H1 (cell line): Measurements from ENCODE around the gene MYOCD. TPM values are rescaled to one million over a fixed set of nuclear protein-coding genes. Genes with fewer than 3 reads are reported as not detected.

Experiments used
- CTCF ChIA-PET: fragments of 300-600 bp; sonication (Branson Sonifier 250); formaldehyde crosslinking; loops from one replicate; lab custom pipeline; 2021; ENCODE audit not compliant: partially characterized antibody; lab: Charles Lee
- POLR2A ChIA-PET: fragments of 300-600 bp; sonication (Branson Sonifier 250); formaldehyde crosslinking; loops from one replicate; lab custom pipeline; 2021; ENCODE audit warnings: inconsistent platforms; ENCODE audit not compliant: partially characterized antibody; lab: Charles Lee
- DNase-seq, 2 experiments: peaks; one replicate each; pipeline versions ENCODE4 v3.0.0 to v3.0.0-alpha.2; 2010 to 2022; ENCODE audit warnings: low spot score in 2 of 2, low read depth in 1 of 2, mixed read lengths in 1 of 2
- FAIRE-seq: peaks from 2 replicates; lab custom pipeline; 2011; peaks lifted over from hg19 to GRCh38; lab: Jason Lieb, UNC
- H2AFZ ChIP-seq: 2 replicates; pipeline ENCODE4 v1.8.1; 2012; ENCODE audit warnings: low read length, inconsistent platforms
- H2AK5ac ChIP-seq: 2 replicates; pipeline ENCODE4 v1.6.1; 2013; ENCODE audit warnings: low read depth, low read length
- H2BK120ac ChIP-seq: replicated peaks from 2 replicates; pipeline ENCODE3; 2013; ENCODE audit warnings: low read depth, low read length, inconsistent platforms
- H2BK12ac ChIP-seq: 2 replicates; pipeline ENCODE4 v1.6.1; 2013; ENCODE audit warnings: low read depth, low read length
- H2BK15ac ChIP-seq: 2 replicates; pipeline ENCODE4 v1.6.1; 2013; ENCODE audit warnings: low read length
- H2BK20ac ChIP-seq: 2 replicates; pipeline ENCODE4 v1.6.1; 2013; ENCODE audit warnings: low read length
- H2BK5ac ChIP-seq: 2 replicates; pipeline ENCODE4 v1.6.1; 2013; ENCODE audit warnings: low read depth, low read length
- H3K14ac ChIP-seq: 2 replicates; pipeline ENCODE4 v1.6.1; 2013; ENCODE audit warnings: inconsistent platforms; ENCODE audit not compliant: insufficient read length
- H3K18ac ChIP-seq: 2 replicates; pipeline ENCODE4 v1.6.1; 2013; ENCODE audit warnings: low read length; ENCODE audit errors: extremely low read depth
- H3K23ac ChIP-seq: 2 replicates; pipeline ENCODE4 v1.6.1; 2013; ENCODE audit warnings: inconsistent platforms; ENCODE audit not compliant: insufficient read length
- H3K23me2 ChIP-seq: 2 replicates; pipeline ENCODE4 v1.6.1; 2013; ENCODE audit warnings: low read depth, low read length
- H3K27ac ChIP-seq: 2 replicates; pipeline ENCODE4 v1.6.1; 2011; ENCODE audit warnings: low read depth, low read length, inconsistent platforms
- H3K27me3 ChIP-seq, 4 experiments: replicated peaks in 1 of 4; 1 replicate in 1 of 4; 2 replicates in 3 of 4; pipeline versions ENCODE4 v1.6.1 to v1.8.1; 2011 to 2013; ENCODE audit warnings: low read length in 3 of 4, mild to moderate bottlenecking in 3 of 4, inconsistent platforms in 2 of 4, mixed read lengths in 2 of 4, moderate library complexity in 1 of 4; ENCODE audit not compliant: control insufficient read depth in 3 of 4, insufficient read depth in 3 of 4; ENCODE audit errors: extremely low read depth in 1 of 4
- H3K36me3 ChIP-seq, 4 experiments: 2 replicates each; pipeline versions ENCODE4 v1.6.1 to v1.8.1; 2011 to 2013; ENCODE audit warnings: mild to moderate bottlenecking in 4 of 4, low read length in 3 of 4, moderate library complexity in 2 of 4, control low read depth in 1 of 4, inconsistent platforms in 1 of 4; ENCODE audit not compliant: insufficient read depth in 4 of 4, control insufficient read depth in 2 of 4
- H3K4ac ChIP-seq: replicated peaks from 2 replicates; pipeline ENCODE3; 2013; ENCODE audit warnings: low read length, low read depth, mixed read lengths, inconsistent platforms; ENCODE audit not compliant: insufficient read length
- H3K4me1 ChIP-seq, 4 experiments: replicated peaks in 1 of 4; 1 replicate in 1 of 4; 2 replicates in 3 of 4; pipeline versions ENCODE4 v1.6.1 to v1.8.1; 2011 to 2013; ENCODE audit warnings: low read length in 3 of 4, inconsistent platforms in 2 of 4, mixed read lengths in 1 of 4; ENCODE audit not compliant: insufficient read depth in 4 of 4, control insufficient read depth in 3 of 4
- H3K4me2 ChIP-seq, 2 experiments: 2 replicates each; pipeline versions ENCODE4 v1.6.1 to v1.8.1; 2011 to 2013; ENCODE audit warnings: low read depth in 2 of 2, low read length in 2 of 2, control low read depth in 1 of 2, inconsistent platforms in 1 of 2, mild to moderate bottlenecking in 1 of 2; ENCODE audit not compliant: insufficient read depth in 1 of 2
- H3K4me3 ChIP-seq, 4 experiments: fragments of 200-600, 300-600 bp in 1 of 4; sonication (generic), shearing (Covaris generic), sonication (Bioruptor Twin) in 1 of 4; 2 replicates each; pipeline versions ENCODE4 v1.5.1 to v1.8.1; 2011 to 2016; ENCODE audit warnings: low read length in 4 of 4, low read depth in 3 of 4, control low read depth in 2 of 4, inconsistent platforms in 2 of 4, mild to moderate bottlenecking in 2 of 4, mixed read lengths in 1 of 4, moderate library complexity in 1 of 4; ENCODE audit not compliant: insufficient read depth in 2 of 4; ENCODE audit errors: extremely low read depth in 1 of 4
- H3K56ac ChIP-seq: replicated peaks from 2 replicates; pipeline ENCODE3; 2013; ENCODE audit warnings: low read depth, mild to moderate bottlenecking, mixed read lengths, low read length, inconsistent platforms; ENCODE audit not compliant: insufficient read length
- H3K79me1 ChIP-seq: 2 replicates; pipeline ENCODE4 v1.6.1; 2013; ENCODE audit warnings: low read depth, low read length, control low read depth
- H3K79me2 ChIP-seq, 2 experiments: 2 replicates each; pipeline versions ENCODE4 v1.6.1 to v1.8.1; 2012 to 2013; ENCODE audit warnings: low read length in 2 of 2, mild to moderate bottlenecking in 2 of 2, inconsistent platforms in 1 of 2; ENCODE audit not compliant: insufficient read depth in 2 of 2, control insufficient read depth in 1 of 2
- H3K9ac ChIP-seq, 4 experiments: replicated peaks in 1 of 4; 1 replicate in 1 of 4; 2 replicates in 3 of 4; pipeline versions ENCODE4 v1.6.1 to v1.8.1; 2011 to 2013; ENCODE audit warnings: low read depth in 3 of 4, low read length in 3 of 4, control low read depth in 2 of 4, mild to moderate bottlenecking in 2 of 4, moderate library complexity in 2 of 4, inconsistent platforms in 1 of 4; ENCODE audit errors: extremely low read depth in 1 of 4
- H3K9me3 ChIP-seq, 2 experiments: 2 replicates each; pipeline versions ENCODE4 v1.6.1 to v1.8.1; 2012 to 2013; ENCODE audit warnings: mild to moderate bottlenecking in 2 of 2, moderate library complexity in 2 of 2, control low read depth in 1 of 2, inconsistent platforms in 1 of 2, low read depth in 1 of 2, low read length in 1 of 2, mixed read lengths in 1 of 2; ENCODE audit not compliant: insufficient read depth in 2 of 2
- H4K20me1 ChIP-seq, 2 experiments: replicated peaks in 1 of 2; 2 replicates each; pipeline versions ENCODE3 to v1.8.1; 2011 to 2013; ENCODE audit warnings: inconsistent platforms in 2 of 2, low read length in 2 of 2, mild to moderate bottlenecking in 1 of 2; ENCODE audit not compliant: insufficient read depth in 2 of 2, control insufficient read depth in 1 of 2
- H4K5ac ChIP-seq: 2 replicates; pipeline ENCODE4 v1.6.1; 2013; ENCODE audit warnings: low read length, low read depth, mixed read lengths, inconsistent platforms; ENCODE audit not compliant: insufficient read length
- H4K8ac ChIP-seq: 2 replicates; pipeline ENCODE4 v1.8.0; 2013; ENCODE audit warnings: mild to moderate bottlenecking, moderate library complexity, low read length, inconsistent platforms; ENCODE audit not compliant: insufficient read depth; ENCODE audit errors: extremely low read depth
- H4K91ac ChIP-seq: replicated peaks from 2 replicates; pipeline ENCODE3; 2013; ENCODE audit warnings: low read length, mixed read lengths, inconsistent platforms; ENCODE audit not compliant: insufficient read length
- BCL11A ChIP-seq, 2 experiments: IDR thresholded peaks; one replicate each; pipeline ENCODE4 v1.6.1; 2011; ENCODE audit warnings: low read depth in 2 of 2, low read length in 2 of 2, mild to moderate bottlenecking in 2 of 2
- CEBPB ChIP-seq: IDR thresholded peaks from 2 replicates; pipeline ENCODE4 v1.6.1; 2012; ENCODE audit warnings: low read depth, low read length
- CHD1 ChIP-seq: IDR thresholded peaks from 2 replicates; pipeline ENCODE4 v1.6.1; 2012; ENCODE audit warnings: low read depth, low read length, improper control_type of control experiment
- EZH2 ChIP-seq: fragments of 200-600 bp; sonication (generic); IDR thresholded peaks from 2 replicates; pipeline ENCODE4 v1.7.1; 2012; ENCODE audit warnings: low read depth, mild to moderate bottlenecking, moderate library complexity, low read length, inconsistent platforms; ENCODE audit not compliant: severe bottlenecking
- POU5F1 ChIP-seq: IDR thresholded peaks from 2 replicates; pipeline ENCODE4 v1.6.1; 2011; ENCODE audit warnings: low read depth, mild to moderate bottlenecking, low read length, moderate library complexity
- RNF2 ChIP-seq: fragments of 200-900, 300-1000 bp; sonication (generic); IDR thresholded peaks from 2 replicates; pipeline ENCODE4 v1.7.1; 2016; ENCODE audit warnings: borderline replicate concordance, low read depth, mild to moderate bottlenecking, antibody characterized with exemption, low read length; ENCODE audit not compliant: poor library complexity, severe bottlenecking; ENCODE audit errors: missing control alignments
- SP1 ChIP-seq: IDR thresholded peaks from 2 replicates; pipeline ENCODE4 v1.6.1; 2011; ENCODE audit warnings: low read depth, low read length
- SUZ12 ChIP-seq: fragments of 200-600 bp; sonication (generic); IDR thresholded peaks from 2 replicates; pipeline ENCODE4 v1.6.1; 2012; ENCODE audit warnings: mild to moderate bottlenecking, inconsistent platforms, low read length, moderate library complexity, mixed read lengths
- TEAD4 ChIP-seq: IDR thresholded peaks from 2 replicates; pipeline ENCODE4 v1.6.1; 2012; ENCODE audit warnings: low read depth, low read length, inconsistent platforms, mixed read lengths
- ZNF274 ChIP-seq: IDR thresholded peaks from 2 replicates; pipeline ENCODE4 v1.7.0; 2012; ENCODE audit warnings: low read length, borderline replicate concordance; ENCODE audit errors: extremely low read depth
- WGBS, 2 experiments: shearing (Covaris generic) in 1 of 2; methylation state at CpG; one replicate each; pipeline versions ENCODE4 v1.1.6 to v1.1.7; 2013 to 2015; ENCODE audit warnings: low lambda C conversion rate in 2 of 2, mixed read lengths in 2 of 2, inconsistent platforms in 1 of 2, low coverage in 1 of 2, missing lambda C conversion rate in 1 of 2; ENCODE audit not compliant: insufficient replicate concordance in 2 of 2, insufficient coverage in 1 of 2, insufficient read length in 1 of 2; ENCODE audit errors: extremely low coverage in 1 of 2, missing lambda C conversion rate in 1 of 2; 5-methylcytosine and 5-hydroxymethylcytosine counted together
- polyA plus RNA-seq, 7 experiments: library from polyadenylated mRNA; depleted of rRNA in 3 of 7; stranded (reverse) in 5 of 7; unstranded in 2 of 7; fragments of >200 nt in 5 of 7; fragments of 200-250 nt in 2 of 7; gene quantifications; 1 replicate in 5 of 7; 2 replicates in 1 of 7; 4 replicates in 1 of 7; pipeline versions ENCODE4 v1.2.1 to v1.2.3, GENCODE V29; 2011 to 2013; ENCODE audit warnings: missing spikeins in 2 of 7, mixed read lengths in 2 of 7
- total RNA-seq: library from RNA; stranded (reverse); fragmentation: NEBNext Ultra II Directional; extraction: Animal tissue kit (Norgen Biotek cat#: 25700); gene quantifications from 2 replicates; pipeline ENCODE4 v1.2.1, GENCODE V29; 2021

The MYOCD gene
- total and polyA plus RNA-seq, 2 of the 8 experiments (the other 6 are each of a cell fraction or from before 2014, with no cell fraction given) = 0.30 to 4.9 TPM

GRCh38 chr17:12734926-12735325 is 69.2 kb downstream of the MYOCD start:
- Histone ChIP-seq H3K36me3 (no peaks in the 10 kb centered on the region), H4K91ac (no peak overlapping the region), H2BK5ac (no peak overlapping the region), H2AK5ac (no peak overlapping the region), H3K4ac (no peak overlapping the region), H3K18ac (no peak overlapping the region), H3K9me3 (no peaks in the 10 kb centered on the region), H3K4me2 (no peak overlapping the region), H2BK15ac (no peak overlapping the region), H3K23me2 (peaks cover 2% of the 10 kb centered on the region; the same call in 1 of the 2 replicates), H2BK120ac (no peak overlapping the region), H3K27ac (no peak overlapping the region), H2BK20ac (no peak overlapping the region), H3K14ac (no peak overlapping the region), H3K4me1 (peaks cover 0 to 6% (median 5%) of the 10 kb centered on the region in 4 experiments; a peak in 6 of 7 replicates), H4K8ac (no peak overlapping the region), H4K5ac (no peak overlapping the region), H3K56ac (no peak overlapping the region), H2BK12ac (no peak overlapping the region), H4K20me1 (no peaks in the 10 kb centered on the region), H3K27me3 (no peaks in the 10 kb centered on the region), H3K79me2 (no peaks in the 10 kb centered on the region), H3K79me1 (no peaks in the 10 kb centered on the region), H3K9ac (no peak overlapping the region), H3K4me3 (no peak overlapping the region), H2AFZ (no peak overlapping the region), H3K23ac (no peak overlapping the region)
- TF ChIP-seq CEBPB = no peak
- TF ChIP-seq SP1 = no peak
- TF ChIP-seq POU5F1 = no peak
- TF ChIP-seq SUZ12 = no peak
- no peak for TF ChIP-seq ZNF274
- no peak for TF ChIP-seq BCL11A (IDR thresholded peaks at IDR 0.05; ENCODE audit: low read depth in 2 of 2, low read length in 2 of 2)
- TF ChIP-seq EZH2 = no peak
- no peak for TF ChIP-seq TEAD4
- TF ChIP-seq RNF2 = no peak
- TF ChIP-seq CHD1 = no peak
- POLR2A ChIA-PET = no interaction called here
- 88% methylated on average over 7 of the region's 7 CpGs; no CpG with 5 or more reads in 1 of the 2 experiments for WGBS, 2 experiments
- DNase-seq = no peak
- CTCF ChIA-PET = no interaction called here
- no peak for FAIRE-seq
